Measurements from ENCODE around the gene HSPH1.

- TF ChIP-seq YY1 (IDR thresholded peaks at IDR 0.05; ENCODE audit: extremely low read depth, insufficient replicate concordance, low read depth, low read length), result no peak
- no peak for TF ChIP-seq ATF3 (IDR thresholded peaks at IDR 0.05)
- TF ChIP-seq CTCF (IDR thresholded peaks at IDR 0.05 in 2 of 3, conservative IDR thresholded peaks at IDR 0.05 in 1 of 3; ENCODE audit: borderline replicate concordance in 1 of 3, insufficient read depth in 1 of 3, low read depth in 2 of 3, low read length in 2 of 3), result no peak
- TF ChIP-seq POLR2A (IDR thresholded peaks at IDR 0.05; ENCODE audit: borderline replicate concordance, extremely low read depth, insufficient read depth, insufficient read length), result no peak
- no peak for TF ChIP-seq ZNF274 (IDR thresholded peaks at IDR 0.05; ENCODE audit: low read depth, low read length)
- no peak for TF ChIP-seq TCF7L2 (IDR thresholded peaks at IDR 0.05; ENCODE audit: borderline replicate concordance, extremely low read depth, insufficient read depth, insufficient read length)
- TF ChIP-seq SIN3A (IDR thresholded peaks at IDR 0.05; ENCODE audit: low read depth), result no peak
- no peak for TF ChIP-seq EZH2 (IDR thresholded peaks at IDR 0.05)
- TF ChIP-seq FOSL1 (IDR thresholded peaks at IDR 0.05; ENCODE audit: low read depth), result no peak
Measured at GRCh38 chr13:31207661-31208552, 46.2 kb upstream of the HSPH1 start.
